Ramos (cell line): Measurements from ENCODE around the gene EIF3L.

ENCODE experiments used
- in situ Hi-C: fragments of 300-500 bp; cut with MboI; formaldehyde crosslinking; loops from one replicate; pipeline ENCODE4 v1.14.3; 2022; ENCODE audit warnings: low sequenced_read_pairs; ENCODE audit not compliant: unreplicated experiment

The EIF3L gene

DNA sequence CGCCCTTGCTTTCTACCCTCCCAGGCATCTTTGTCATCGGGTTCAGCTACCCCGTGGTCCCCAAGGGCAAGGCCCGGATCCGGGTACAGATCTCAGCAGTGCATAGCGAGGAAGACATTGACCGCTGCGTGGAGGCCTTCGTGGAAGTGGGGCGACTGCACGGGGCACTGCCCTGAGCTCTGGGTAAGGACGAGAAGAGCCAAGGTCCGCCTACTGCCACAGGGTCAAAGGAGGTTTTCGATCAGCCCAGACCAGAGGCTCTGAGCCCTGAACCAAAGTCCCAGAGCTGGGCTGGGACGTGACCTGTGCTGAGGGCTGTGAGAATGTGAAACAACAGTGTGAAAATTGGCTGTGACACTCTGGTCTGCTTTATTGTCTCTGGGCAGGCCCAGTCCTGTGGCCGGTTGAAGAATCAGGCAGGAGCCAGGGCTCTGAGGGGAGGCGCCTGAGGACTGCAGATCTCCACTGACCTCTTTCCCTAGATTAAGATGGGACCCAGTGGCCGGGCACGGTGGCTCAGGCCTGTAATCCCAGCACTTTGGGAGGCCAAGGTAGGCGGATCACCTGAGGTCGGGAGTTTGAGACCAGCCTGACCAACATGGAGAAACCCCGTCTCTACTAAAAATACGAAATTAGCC lies 32.6 kb upstream of the EIF3L start:
- in situ Hi-C loops: loop anchor here (5.0 kb wide), 1 partner anchor 146 kb away; no protein-coding TSS in a partner anchor

DNA sequence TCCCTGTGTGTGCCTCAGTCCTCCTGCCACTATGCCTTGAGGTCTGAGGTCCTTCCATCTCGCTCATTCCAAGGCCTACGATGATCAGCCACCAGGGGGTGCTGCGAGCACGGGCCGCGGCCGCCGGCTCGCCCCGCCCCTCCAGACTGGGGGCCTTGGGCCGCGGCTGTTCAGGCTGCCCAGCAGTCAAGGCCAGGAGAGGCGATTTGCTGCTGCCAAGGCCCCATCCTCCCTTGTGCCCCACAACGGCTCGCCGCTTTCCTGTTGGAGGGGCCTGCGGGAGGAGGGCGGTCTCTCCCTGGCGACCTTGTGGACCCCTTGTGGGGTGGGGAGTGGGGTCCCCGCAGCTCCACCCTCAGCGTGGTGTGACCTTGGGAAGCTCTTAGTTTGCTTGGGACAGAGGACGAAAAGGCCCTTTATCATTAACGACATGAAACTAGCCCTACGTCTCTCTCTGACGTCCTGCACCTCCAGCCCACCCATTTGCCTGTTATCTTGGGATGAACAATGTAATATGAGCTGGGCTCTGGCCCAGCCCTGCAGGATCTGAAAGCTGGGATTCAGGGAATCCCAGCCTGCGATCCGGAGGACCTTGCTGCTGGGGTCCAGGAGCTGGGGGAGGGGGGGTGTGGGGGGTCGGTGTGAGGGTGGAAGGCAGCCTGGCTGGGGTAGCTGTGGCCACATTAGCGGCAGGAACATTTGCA lies 31.4 kb upstream of the EIF3L start:
- in situ Hi-C loops: loop anchor here (5.0 kb wide), 1 partner anchor 144 kb away; no protein-coding TSS in a partner anchor

DNA sequence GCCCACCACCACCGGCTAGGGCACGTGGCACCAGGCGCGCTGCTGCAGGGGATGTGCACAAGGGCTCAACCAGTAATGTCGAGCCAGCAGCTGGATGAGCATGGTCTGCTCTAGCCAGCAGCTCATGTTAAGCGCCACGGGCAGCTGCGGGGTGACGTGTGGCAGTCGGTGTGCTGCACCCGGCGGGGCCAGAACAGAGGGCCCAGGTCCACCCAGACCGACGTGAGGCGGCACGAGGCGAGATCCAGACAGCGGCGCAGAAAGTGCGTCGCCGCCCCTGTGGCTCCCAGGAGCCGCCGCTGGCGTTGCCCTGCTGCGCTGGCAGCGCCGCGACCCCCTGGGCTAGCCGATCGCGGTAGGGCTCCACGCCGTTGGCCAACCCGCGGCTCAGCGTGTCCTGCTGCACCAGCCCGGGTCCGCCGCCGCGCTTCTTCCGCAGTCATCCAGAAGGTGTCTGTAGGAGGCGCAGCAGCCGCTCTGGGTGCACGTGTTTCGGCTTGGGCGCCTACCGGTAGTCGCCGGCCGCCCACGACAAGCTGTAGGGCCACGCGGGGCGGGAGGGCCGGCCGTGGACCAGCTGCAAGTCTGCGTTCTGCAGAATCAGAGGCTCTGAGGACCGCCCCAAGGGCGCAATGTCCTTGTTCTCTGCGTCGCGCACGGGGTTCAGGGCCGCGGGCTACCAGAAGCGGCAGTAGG lies 30.7 kb upstream of the EIF3L start:
- in situ Hi-C loops: loop anchor here (5.0 kb wide), 1 partner anchor 144 kb away; no protein-coding TSS in a partner anchor

DNA sequence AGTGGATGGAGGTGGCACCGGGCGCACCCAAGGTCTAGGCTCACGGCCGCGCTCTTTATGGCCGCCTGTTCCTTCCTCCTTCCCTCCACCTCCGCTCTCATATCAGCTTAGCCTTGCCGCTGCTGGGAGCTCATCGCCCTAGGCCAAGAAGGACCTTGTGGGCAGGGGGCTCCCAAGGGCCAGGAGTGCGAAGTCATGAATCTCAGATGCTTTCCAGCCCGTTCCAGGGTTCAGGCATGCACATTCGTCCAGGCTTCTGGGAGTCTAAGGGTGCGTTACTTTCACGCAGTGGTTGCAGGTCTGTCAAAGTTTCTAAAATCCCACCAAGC lies 30.1 kb upstream of the EIF3L start:
- in situ Hi-C loops: loop anchor here (5.0 kb wide), 1 partner anchor 143 kb away; no protein-coding TSS in a partner anchor

DNA sequence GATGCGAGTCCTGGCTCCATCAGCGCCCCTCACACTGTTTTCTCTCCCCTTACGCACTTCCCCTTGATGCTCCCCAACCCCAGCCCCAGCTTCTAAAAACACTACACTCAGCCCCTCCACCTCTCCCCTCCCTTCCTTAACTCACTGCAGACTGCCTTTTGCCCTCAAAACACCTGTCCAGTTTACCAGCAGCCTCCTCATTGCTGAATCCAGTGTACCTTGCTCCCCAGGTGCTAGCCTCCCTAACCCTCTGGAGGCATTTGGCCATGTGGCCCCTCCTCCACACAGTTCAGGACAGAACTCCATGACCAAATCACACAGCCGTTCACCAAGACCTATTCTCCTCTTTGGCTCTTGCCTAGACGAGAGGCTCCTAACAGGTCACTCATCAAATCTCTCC lies 28.9 kb upstream of the EIF3L start:
- in situ Hi-C loops: no loop called here

DNA sequence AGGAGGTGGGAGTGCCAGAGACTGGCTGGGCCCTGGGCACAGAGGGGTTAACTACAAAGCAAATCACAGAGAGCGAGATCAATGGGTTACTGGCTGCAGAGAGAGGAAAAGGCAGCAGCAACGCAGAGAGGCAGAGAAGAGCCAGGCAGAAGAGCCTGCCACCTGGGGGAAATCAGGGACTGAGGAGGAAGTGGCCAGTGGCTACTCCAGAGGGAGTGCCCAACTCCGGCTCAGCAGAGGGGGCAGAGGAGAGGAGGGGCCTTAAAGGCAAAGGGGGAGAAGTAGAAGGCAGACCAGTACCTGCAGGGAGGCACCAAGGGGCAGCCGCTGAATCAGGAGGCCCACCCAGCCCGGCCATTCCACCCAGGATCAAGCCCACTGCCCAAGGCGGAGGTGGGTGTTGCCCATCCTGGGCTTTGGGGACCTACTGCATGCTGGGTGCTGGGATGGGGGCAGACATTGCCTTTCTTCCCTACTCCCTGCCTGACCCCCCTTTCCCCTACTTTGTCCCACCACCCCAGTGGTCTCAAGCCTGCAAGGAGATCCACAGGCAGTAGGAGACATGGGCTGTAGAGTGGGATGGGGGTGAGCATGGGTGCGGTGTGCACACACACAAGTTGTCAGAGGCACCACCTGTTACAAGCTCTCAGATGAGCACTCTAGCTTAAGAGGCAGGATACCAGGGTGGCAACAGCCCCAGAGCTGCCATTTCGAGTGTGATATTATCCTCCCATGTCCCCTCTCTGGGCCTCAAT lies 27.0 kb upstream of the EIF3L start:
- in situ Hi-C loops: no loop called here

DNA sequence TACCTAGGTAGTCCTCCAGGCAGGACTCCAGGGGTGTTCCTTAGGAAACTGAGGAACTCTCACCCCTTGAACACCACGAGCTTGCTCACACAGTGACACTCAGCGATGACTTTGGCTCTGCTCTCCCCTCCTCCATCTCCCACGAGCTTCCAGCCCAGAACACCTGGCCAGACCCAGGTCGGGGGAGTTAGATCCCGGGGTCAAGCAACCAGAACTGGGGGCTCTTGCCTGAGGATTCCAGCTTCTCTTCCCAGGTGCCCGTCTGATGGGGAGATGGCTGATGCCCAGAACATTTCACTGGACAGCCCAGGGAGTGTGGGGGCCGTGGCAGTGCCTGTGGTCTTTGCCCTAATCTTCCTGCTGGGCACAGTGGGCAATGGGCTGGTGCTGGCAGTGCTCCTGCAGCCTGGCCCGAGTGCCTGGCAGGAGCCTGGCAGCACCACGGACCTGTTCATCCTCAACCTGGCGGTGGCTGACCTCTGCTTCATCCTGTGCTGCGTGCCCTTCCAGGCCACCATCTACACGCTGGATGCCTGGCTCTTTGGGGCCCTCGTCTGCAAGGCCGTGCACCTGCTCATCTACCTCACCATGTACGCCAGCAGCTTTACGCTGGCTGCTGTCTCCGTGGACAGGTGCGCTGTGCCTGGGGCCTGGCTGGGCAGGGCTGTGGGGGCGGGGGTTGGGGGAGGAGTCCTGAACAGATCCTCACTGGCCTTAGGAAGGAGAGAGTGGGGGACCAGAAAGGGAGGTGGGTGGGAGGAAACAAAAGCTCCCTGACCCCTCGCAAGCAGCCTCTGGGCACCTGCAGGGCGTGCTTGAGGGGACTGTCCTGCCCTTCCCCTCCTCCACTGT lies 25.9 kb upstream of the EIF3L start, which contains the start of gene GALR3:
TSS of gene GALR3 (plus strand) at position 249 of the 852 bp plus-strand sequence. CDS start at position 274, 25 bp downstream.
- in situ Hi-C loops: no loop called here

DNA sequence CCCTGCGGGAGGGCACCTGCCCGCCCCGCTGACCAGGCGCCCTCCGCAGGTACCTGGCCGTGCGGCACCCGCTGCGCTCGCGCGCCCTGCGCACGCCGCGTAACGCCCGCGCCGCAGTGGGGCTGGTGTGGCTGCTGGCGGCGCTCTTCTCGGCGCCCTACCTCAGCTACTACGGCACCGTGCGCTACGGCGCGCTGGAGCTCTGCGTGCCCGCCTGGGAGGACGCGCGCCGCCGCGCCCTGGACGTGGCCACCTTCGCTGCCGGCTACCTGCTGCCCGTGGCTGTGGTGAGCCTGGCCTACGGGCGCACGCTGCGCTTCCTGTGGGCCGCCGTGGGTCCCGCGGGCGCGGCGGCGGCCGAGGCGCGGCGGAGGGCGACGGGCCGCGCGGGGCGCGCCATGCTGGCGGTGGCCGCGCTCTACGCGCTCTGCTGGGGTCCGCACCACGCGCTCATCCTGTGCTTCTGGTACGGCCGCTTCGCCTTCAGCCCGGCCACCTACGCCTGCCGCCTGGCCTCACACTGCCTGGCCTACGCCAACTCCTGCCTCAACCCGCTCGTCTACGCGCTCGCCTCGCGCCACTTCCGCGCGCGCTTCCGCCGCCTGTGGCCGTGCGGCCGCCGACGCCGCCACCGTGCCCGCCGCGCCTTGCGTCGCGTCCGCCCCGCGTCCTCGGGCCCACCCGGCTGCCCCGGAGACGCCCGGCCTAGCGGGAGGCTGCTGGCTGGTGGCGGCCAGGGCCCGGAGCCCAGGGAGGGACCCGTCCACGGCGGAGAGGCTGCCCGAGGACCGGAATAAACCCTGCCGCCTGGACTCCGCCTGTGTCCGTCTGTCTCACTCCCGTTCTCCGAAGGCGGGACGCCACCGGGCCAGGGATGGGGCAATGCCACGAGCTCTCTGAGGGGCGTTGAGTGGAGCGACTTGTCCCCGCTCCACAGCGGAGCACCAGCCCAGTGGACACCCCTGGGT lies 24.3 kb upstream of the EIF3L start:
- in situ Hi-C loops: no loop called here

DNA sequence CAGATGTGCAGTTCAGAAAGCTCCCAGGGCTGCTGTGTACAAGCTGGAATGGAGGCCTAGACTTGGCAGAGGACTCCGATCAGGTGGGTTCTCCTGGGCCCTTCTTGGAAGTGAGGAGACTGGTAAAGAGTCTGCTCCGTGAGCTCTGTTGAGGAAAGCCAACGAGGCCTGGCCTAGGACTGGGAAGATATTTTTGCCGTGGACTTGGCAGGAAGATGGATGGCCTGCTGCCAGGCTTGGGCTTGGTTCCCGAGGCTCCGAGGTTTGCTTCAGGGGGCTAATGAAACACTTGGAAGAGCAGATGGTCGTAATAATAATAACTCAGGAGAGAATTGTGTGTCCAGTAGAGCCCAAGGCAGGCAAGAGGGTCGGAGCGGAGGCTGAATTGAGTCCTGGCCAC lies 22.2 kb upstream of the EIF3L start:
- in situ Hi-C loops: no loop called here

DNA sequence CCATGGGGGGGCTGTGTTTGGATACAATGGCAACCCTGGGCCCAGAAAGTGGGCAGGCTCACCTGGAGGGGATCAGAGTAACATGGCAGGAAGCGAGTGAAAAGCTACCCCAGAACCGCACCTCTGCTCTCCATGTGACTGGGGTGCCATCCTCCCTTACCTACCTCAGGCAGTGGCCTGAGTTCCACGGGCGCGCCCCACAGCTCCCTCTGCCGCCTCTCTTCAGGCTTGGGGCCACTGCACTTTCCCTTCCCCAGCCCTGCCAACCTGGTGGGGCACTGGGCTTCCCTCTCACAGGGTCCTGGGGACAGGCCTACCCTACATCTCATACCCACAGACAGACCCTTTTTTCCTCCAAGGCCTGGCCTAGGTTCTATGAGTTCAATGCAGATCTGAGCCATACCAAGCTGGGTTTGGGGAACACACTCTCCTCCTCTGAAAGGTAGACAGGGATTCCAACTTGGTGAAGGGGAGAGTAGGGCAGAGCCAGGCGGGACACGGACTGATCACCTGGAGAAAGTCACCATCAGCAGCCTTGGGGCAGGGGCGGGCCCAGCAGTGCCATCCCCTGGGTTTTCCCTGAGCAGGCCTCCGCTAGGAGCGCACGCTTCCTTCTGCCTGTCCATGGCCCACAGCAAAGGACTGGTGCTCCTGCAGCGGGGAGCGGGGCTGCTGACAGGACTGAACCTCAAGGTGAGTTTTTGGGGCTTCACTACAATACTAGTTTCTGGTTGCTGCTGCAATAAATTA lies 19.0 kb upstream of the EIF3L start:
- in situ Hi-C loops: no loop called here

DNA sequence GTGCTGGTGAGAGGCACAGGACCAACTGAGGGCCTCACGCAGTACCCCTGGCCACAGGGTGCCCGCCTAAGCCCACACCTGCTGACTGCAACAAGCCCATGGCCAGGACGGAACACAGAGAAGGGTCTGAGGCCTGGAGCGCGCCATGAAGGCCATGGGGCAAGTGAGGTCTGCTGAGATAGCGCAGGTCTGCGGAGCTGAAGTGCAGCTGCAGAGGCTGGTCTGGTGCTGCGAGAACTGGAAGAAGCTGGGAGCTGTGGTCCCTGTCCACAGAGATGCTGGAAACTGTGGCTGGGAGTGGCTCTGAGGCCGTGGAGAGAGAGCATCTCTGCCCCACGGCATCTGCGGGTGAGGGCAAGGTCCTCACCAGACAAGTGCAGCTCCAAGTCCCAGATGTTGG lies 17.7 kb upstream of the EIF3L start:
- in situ Hi-C loops: no loop called here

DNA sequence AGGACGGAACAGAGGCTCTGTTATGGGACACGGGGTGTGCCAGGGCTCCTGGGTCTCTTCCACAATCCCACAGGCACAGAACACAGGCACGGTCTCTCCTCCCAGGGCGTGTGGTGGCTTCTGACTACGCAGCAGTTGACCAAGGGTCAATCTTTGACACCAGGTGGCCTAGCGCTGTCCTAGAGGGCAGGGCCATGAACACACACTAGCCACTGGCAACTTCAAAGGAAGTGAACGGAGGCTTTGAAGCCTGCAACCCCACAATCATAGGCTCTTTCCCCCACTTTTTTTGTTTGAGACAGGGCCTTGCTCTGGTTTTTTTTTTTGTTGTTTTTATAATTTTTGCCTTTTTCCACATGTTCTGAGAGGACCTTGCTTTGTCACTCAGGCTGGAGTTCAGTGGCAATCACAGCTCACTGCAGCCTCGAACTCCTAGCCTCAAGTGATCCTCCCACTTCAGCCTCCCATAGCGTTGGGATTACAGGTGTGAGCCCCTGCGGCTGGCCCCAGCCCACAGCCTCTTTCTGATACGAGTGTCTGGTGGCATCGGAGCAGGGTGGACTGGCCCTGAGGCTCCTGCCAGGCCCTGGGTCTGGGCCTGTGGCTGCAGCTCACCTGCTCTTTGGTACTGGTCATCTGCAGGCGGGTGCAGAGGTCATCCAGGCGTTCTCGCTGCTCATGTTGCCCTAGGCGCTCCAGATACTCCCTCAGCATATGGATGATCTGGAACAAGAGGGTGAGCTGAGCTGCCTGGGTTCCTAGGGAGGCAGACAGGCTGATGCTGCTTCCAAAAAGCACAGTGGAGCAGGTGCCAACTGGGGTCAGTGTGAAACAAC lies 17.0 kb upstream of the EIF3L start:
- in situ Hi-C loops: no loop called here

DNA sequence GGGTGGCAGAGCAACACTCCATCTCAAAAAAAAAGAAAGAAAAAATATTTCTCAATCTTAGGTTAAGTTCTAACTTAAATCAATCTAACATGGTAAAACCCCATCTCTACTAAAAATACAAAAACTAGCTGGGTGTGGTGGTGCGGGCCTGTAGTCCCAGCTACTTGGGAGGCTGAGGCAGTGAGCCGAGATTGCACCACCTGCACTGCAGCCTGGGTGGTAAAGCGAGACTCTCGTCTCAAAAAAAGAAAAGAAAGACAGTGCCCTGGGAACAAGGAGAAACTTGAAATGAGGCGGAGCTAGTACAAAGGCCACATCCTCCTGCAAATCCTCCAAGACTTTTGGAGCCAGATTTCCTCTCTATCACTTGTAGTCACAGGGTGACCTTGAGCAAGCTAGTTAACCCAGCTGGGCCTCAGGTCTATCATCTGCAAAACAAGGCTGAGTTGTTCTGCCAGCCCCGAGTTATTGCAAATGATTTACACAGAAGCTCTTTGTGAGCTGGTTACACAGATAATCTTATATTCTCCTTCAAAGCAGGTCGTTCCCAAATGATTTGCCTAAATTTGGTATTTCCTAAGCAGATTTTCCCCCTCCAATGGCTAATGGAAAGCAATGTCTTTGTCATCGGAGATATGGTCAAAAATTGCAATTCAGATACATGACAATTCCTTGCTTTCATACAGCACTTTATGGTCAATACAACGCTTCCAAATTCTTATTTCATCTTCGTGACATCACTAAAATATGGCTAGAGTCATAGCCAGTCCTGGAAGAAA lies 7.0 kb upstream of the EIF3L start:
- in situ Hi-C loops: no loop called here

DNA sequence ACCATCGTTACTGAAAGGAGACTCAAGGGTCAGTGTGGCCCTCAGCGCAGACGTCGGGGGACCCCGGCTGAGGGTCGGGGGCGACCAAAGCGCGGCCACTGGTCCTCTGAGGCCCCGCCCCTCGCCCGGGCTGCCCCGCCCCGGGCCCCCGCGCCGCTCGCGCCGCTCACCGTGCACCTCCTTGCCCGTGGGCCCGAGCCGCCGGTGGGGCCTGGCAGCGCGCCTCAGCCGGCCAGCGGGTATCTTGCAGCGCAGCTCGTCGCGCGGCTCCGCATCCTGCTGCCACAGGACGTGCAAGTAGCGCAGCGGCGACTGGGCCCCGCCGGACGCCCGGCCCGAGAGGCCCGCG lies 5.5 kb upstream of the EIF3L start:
- in situ Hi-C loops: no loop called here

DNA sequence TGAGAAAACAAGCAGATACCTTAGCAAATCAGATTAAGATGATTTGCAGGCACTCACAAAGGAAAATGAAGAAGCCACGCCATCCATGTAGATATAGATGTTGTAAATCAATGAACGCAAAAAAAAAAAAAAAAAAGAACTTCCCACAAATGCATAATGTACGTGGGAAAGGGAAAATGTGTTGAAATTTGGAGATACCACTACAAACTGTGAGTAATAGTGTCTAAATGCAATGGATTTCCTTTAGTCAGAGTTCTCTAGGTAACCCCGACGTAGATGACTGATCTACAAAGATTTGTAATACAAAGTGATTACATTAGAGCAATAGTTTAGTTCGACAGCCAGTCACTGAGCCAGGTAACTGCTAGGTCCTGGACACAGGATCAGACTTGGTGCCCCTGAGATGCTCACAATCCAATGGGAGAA lies 4.3 kb upstream of the EIF3L start:
- in situ Hi-C loops: no loop called here

DNA sequence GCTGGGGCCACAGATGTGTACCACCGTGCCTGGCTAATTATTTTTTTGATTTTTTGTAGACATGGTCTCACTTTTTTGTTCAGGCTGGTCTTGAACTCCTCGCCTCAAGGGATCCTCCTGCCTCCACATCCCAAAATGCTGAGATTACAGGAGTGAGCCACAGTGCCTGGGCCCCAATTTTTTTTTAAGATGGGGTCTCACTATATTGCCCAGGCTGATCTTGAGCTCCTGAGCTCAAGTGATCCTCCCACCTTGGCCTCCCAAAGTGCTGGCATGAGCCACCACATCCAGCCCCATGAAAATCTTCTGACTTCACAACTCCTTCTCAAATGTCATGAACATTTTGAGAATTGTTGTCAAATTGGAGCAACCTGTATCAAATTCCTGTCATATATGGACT lies 2.8 kb upstream of the EIF3L start:
- in situ Hi-C loops: no loop called here
